NCI-H345 treated with DMSO at 0.1 percent for 48 hours (cell line): ENCODE data around the gene CBFA2T3.
"Not testable (repeated sequence)": the region's sequence is repeated elsewhere in the genome, so short reads cannot be mapped to it uniquely, and the experiment has no call there.

Experiments
- DNase-seq: peaks from one replicate; lab custom pipeline; 2025; ENCODE audit not compliant: unreplicated experiment; lab: John Stamatoyannopoulos, UW

Gene CBFA2T3

DNA sequence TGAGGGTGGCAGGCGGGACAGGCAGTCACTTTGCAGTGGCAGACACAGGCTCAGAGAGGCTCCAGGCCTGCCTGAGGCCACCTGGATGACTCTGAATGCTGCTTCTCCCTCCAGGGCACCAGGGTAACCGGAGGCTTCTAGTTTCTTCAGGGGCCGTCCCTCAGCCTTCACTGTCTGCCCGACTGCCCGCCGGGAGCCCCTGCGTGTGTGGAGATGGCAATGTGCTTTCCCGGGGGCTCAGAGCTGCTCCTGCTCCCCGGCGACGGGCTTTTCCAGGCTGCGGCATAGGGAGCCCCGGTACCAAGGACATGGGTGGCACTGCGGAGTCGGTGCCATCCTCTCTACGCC is 51.5 kb downstream of the CBFA2T3 start:
- DNase-seq, result no peak

- DNase-seq, result peak; percentile 66
Measured at GRCh38 chr16:88924834-88925539, 52.0 kb downstream of the CBFA2T3 start.

DNA sequence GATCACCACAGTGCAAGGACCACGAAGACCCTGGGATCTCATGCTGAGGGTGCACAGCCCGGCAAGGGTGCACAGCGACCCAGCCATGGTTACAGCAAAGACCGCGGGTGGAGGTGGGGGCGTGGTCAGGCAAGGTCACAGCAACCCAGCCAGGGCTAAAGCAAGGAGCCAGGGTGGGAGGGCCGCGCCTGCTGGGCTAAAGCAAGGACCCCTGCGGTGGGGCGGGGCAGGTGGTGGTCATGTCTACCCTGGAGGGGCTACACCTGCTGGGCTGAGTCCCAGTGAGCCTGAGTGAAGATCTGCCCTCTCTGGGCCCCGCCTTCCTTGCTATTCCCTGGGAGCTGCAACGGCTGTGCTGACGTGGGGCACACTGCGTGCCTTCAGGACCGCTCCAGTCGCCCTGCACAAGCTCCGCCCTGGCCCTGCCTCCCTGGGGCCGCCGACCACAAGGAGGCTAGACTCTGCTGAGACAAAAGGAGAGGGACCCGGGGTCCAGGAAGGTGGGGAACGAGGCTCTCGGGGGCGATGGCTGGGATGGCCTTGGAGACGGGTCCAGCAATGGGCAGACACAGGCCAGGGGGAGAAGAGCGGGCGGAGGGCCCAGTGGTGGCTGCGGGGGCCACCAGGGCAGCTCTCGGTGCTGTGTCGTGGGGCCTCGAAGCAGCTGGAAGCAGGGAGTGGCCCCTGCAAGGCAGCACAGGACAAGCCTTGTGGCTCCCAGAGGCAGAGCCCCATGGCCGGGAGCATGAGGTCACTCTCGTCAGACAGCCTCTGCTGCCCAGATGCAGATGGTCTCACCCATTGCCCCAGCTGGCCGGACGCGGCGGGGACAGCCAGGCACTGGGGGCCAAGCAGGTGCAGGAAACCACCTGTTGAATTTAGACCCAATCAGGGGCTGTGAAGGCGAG is 52.8 kb downstream of the CBFA2T3 start:
- no peak for DNase-seq

DNA sequence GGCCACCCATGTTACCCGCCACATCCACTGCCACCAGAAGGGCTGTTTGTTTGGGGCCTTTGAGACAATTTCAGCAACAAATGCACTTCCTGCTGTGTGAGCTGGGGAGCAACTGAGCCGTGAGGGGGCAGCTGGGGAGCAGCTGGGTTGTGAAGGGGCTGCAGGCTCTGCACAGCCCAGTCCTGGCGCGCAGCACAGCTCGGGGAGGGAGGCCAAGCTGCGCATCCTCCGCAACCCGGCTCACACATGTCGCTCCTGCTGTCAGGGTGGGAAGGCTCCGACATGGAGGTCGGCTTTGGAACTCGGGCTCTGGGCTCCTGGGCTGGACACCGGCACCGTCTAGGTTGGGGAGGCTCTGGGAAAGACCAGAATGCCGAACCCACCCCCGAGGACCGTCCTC is 53.6 kb downstream of the CBFA2T3 start:
- no peak for DNase-seq

DNA sequence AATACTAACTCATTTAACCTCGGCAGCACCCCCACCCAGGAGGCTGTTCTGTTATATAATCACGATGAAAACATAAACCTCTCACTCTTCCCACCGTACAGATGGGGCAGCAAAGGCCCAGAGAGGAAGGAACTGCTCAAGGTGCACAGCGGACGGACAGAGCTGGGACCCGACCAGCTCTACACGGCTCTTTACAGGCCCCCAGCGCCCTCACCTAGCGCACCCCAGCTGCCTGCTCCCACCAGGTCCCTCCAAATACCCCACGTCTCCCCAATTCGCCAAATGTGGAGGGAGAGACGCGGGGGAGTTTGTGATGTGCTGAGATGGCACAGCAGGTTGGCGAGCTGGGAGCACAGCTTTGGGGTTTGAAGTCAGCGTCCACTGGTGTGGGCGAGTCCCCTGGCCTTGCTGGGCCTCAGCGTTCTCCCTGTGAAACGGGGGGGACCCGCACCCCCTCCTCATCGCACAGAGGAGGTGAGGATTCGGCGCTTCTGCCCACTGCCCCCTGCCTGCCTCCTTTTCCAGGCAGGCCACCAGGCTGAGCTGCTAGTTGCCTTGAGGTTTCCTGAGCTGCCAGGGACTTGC is 54.1 kb downstream of the CBFA2T3 start:
- no peak for DNase-seq

- DNase-seq, result no peak
Measured at GRCh38 chr16:88922114-88922825, 54.7 kb downstream of the CBFA2T3 start.

- no peak for DNase-seq
Measured at GRCh38 chr16:88921591-88921990, 55.4 kb downstream of the CBFA2T3 start.

DNA sequence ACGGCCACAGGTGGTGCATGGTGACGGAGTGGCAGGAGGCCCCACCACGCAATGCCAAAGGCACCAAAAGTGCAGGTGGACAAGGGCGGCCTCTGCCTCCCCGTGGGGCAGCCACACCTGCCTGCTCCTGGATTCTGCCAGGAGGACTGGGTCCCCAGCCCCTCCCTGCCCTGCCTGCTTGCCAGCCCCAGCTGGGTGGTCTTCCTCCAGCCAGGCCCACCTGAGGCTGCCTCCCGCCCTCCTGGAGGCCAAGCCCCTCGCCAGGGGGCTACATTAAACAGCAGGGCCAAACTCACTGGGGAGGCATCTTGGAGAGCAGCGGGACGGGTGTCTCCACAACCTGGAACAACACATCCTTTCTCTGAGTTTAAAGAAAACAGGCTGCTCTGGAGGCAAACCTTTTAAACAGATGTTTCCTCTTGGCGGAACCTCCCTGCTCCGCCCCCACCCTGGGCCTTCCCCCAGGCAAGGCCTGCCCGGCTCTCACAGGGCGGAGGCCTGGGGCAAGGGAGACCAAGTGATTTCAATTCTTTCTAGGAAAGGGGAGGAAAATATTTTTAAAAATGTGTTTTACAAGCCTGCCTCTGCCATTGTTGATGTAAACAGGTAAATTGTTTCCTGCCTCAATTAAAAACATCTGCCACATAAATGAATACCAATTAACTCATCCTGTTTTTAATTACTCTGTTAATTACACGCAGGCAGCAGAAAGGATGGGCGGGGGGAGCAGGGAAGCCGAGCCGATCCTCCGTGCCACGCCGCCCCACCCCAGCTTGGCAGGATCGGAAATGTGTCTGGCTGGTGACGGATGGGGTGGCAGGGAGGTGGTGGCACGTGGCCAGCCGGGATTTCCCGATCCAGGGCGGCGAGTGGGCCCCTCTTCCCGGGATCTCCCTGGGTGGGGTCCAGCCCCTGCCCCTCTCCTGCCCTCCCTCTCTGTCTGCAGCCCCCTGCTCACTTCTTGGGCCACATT is 56.1 kb downstream of the CBFA2T3 start:
- DNase-seq, result no peak

DNA sequence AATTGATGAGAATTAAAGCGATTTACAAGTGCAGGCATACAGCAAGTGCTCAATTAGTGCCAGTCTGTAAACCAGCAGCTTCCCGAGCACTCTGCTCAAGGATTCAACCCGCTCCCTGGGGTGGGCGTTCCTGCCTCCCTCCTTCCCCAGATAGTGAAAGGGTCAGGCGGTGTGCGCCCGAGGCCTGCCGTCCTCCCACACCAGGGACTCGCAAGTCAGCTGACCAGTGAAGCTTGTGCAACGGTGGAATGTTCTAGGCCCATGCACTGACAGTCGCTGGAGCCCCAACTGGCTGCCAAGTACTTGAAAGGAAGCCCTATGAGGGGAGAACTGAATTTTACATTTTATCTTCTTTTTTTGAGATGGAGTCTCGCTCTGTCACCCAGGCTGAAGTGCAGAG is 57.1 kb downstream of the CBFA2T3 start:
- DNase-seq, result no peak

DNA sequence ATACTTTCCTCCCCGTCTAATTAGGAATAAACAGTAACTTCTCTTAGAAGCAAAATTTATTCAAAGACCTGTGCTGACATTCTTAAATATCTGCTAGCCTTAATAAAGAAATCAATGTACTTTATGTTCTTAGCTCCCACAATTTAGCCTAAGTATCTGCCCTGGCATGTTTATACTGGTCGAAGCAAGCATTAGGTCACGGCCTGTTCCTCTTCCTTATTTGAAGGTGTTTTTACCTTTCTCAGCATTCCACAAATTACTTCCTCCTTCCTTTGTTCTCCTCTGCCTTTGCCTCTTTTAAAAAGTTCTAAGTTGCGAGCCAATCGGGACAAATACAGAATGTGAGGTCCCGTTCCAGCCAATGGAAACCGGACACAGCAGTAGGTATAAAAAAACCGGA is 58.1 kb downstream of the CBFA2T3 start:
- DNase-seq, result not testable (repeated sequence)

DNA sequence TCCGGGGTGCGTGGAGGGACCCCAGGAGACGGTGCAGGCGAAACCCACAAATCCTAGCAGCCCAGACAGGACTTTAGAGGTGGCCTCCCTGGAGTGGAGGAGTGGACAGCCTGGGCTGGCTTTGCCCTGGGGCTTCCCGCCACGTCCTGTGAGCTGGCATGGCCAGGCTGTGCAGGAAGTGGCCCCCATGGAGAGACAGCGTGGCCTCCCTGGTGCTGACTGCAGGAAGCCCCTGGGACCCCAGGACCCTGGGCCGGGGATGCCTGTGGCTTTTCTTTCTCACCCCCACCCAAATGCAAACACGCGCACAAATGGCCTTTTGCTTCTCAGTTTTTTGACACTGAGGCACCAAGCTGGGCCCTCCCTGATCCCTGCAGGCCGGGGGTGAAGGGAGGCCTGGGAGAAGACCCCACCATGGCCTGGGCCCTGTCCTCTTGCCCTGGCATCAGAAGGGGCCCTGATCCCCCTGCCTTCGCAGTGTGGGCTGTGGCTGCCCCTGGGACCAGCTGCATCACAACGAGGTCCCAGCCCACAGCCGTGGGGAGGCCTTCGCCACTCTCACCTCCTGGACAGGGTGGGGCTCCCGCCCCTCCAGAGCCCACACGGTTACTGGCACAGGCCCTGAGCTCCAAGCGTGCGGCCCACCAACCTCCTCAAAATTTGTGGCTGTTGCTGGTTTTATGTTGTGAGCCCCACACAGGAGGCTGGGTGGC is 58.9 kb downstream of the CBFA2T3 start:
- no peak for DNase-seq

- no peak for DNase-seq
Measured at GRCh38 chr16:88917146-88917914, 59.7 kb downstream of the CBFA2T3 start.

DNA sequence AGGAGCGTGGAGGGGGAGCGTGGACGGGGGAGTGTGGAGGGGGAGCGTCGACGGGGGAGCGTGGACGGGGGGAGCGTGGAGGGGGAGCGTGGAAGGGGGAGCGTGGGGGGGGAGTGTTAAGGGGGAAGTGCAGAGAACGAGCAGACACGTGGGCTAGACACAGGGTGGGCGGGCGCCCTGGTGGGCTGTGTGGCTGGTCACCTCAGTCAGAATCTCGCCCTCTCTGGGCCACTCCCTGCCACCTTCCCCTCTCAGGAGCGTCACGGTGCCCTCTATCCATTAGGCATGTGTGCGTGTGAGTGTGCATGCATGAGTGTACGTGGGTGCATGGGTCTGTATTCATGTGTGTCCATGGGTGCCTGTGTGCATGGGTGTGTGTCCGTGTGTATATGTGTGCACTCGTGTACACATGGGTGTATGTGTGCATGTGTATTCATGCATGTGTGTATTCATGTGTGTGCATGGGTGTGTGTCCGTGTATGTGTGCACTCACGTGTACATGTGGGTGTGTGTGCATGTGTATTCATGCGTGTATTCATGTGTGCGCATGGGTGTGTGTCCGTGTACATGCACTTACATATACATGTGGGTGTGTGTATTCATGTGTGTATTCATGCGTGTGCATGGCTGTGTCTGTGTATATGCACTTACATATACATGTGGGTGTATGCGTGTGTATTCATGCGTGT is 61.2 kb downstream of the CBFA2T3 start:
- no peak for DNase-seq

GRCh38 chr16:88914750-88915368 is 62.1 kb downstream of the CBFA2T3 start:
- no peak for DNase-seq

DNA sequence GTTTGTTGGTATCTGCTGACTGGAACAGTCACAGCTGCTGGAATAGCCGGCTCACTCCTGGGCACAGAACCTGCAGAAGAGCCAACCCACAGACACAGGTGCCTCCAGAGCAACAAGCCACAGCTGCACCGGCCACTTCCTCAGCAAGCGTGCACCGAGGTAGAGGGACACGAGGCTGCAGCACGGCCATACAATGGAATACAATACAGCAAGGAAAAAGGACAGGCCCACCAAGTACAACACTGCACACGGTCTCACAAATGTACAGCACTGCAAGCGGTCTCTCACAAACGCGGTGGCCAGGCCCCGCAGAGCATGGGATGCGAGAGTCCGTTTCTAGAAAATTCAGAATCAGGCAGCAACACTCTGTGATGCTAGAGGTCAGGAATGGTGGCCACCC is 63.1 kb downstream of the CBFA2T3 start:
- no peak for DNase-seq

DNA sequence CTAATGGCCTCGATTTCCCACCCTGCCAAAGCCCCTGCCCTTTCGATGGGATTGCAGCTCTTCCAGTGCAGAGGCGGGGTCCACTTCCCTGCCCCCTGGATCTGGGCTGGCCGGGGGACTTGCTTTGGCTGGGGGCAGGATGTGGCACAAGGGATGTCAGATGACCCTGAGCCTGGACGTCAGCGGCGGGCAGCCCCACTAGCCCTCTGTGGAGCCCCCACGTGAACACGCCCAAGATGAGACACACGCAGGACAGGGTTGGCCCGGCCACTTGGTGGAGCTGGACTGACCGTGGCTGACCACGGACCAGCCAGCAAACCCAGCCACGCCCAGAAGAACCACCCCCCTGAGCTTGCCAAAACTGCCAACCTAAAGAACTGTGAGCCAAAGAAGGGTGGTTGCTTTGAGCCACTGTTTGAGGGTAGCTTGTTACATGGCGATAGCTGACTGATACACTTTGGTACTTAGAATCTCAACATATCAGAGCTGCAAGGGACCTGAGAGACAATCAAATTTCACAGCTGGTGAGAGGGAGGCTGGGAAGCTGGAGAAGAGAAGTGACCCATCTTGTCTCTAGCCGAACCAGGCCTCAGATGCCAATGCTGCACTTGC is 63.9 kb downstream of the CBFA2T3 start:
- DNase-seq, result no peak

- no peak for DNase-seq
Measured at GRCh38 chr16:88912556-88912955, 64.5 kb downstream of the CBFA2T3 start.

DNA sequence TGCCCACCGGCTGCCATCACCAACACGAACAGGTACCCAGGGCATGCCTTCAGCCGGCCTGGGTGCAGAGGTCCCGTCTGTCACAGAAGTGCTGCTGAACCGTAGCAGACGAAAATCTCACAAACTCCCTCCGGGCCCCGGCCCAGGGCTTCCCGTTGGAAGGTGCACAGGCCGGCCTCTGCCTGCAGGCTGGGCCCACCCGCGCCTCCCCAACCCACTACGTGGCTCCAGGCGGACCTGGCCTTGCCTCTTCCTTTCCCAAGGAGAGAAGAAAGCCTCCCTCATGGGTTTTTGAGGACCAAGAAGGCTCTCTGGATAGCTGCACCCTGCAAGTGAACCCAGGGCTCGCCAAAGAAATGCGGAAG is 65.1 kb downstream of the CBFA2T3 start:
- DNase-seq, result no peak
